H9 (cell line): ENCODE data around the gene ANO9. TPM values are rescaled to one million over a fixed set of nuclear protein-coding genes. Genes with fewer than 3 reads are reported as not detected.

Experiments used
- DNase-seq: peaks from one replicate; pipeline ENCODE4 v3.0.0-alpha.2; 2017
- H2AFZ ChIP-seq: one replicate; pipeline ENCODE4 v1.6.1; 2013; ENCODE audit warnings: mild to moderate bottlenecking, low read length, control low read depth, moderate library complexity
- H2AK5ac ChIP-seq: 2 replicates; pipeline ENCODE4 v1.6.1; 2013; ENCODE audit warnings: low read length, control low read depth, mixed read lengths; ENCODE audit not compliant: insufficient read length
- H2BK120ac ChIP-seq: one replicate; pipeline ENCODE4 v1.6.1; 2013; ENCODE audit warnings: low read depth, mild to moderate bottlenecking, low read length, control low read depth, inconsistent platforms; ENCODE audit not compliant: poor library complexity, severe bottlenecking
- H2BK12ac ChIP-seq: 2 replicates; pipeline ENCODE4 v1.6.1; 2013; ENCODE audit warnings: low read length, control low read depth, mixed read lengths, low read depth; ENCODE audit not compliant: insufficient read length
- H2BK15ac ChIP-seq: 2 replicates; pipeline ENCODE4 v1.6.1; 2013; ENCODE audit warnings: low read depth, low read length, control low read depth
- H2BK20ac ChIP-seq: one replicate; pipeline ENCODE4 v1.6.1; 2013; ENCODE audit warnings: low read depth, mild to moderate bottlenecking, low read length, control low read depth, inconsistent platforms; ENCODE audit not compliant: poor library complexity, severe bottlenecking
- H2BK5ac ChIP-seq: 2 replicates; pipeline ENCODE4 v1.6.1; 2013; ENCODE audit warnings: low read length, control low read depth, mixed read lengths; ENCODE audit not compliant: insufficient read length
- H3K14ac ChIP-seq: 2 replicates; pipeline ENCODE4 v1.6.1; 2013; ENCODE audit warnings: low read length, control low read depth; ENCODE audit not compliant: insufficient read depth
- H3K18ac ChIP-seq: 2 replicates; pipeline ENCODE4 v1.6.1; 2013; ENCODE audit warnings: low read depth, mild to moderate bottlenecking, mixed read lengths, low read length, control low read depth; ENCODE audit not compliant: insufficient read length
- H3K23ac ChIP-seq: 2 replicates; pipeline ENCODE4 v1.6.1; 2013; ENCODE audit warnings: low read length, control low read depth, mixed read lengths, low read depth; ENCODE audit not compliant: insufficient read length
- H3K23me2 ChIP-seq: 2 replicates; pipeline ENCODE4 v1.6.1; 2013; ENCODE audit warnings: low read depth, mild to moderate bottlenecking, mixed read lengths, low read length, control low read depth; ENCODE audit not compliant: insufficient read length, poor library complexity, severe bottlenecking
- H3K27ac ChIP-seq: 2 replicates; pipeline ENCODE4 v1.5.1; 2013; ENCODE audit warnings: low read length, control low read depth, mixed read lengths, low read depth; ENCODE audit not compliant: insufficient read length
- H3K27me3 ChIP-seq: 2 replicates; pipeline ENCODE4 v1.6.1; 2013; ENCODE audit warnings: low read length, control low read depth, inconsistent platforms; ENCODE audit not compliant: insufficient read depth
- H3K4ac ChIP-seq: 2 replicates; pipeline ENCODE4 v1.6.1; 2013; ENCODE audit warnings: low read depth, mild to moderate bottlenecking, control low read depth, inconsistent platforms, low read length, moderate library complexity
- H3K4me1 ChIP-seq: 2 replicates; pipeline ENCODE4 v1.6.1; 2013; ENCODE audit warnings: low read length, control low read depth, inconsistent platforms; ENCODE audit not compliant: insufficient read depth
- H3K4me2 ChIP-seq: 2 replicates; pipeline ENCODE4 v1.6.1; 2013; ENCODE audit warnings: low read length, control low read depth, mixed read lengths; ENCODE audit not compliant: insufficient read length, insufficient read depth
- H3K56ac ChIP-seq: 2 replicates; pipeline ENCODE4 v1.6.1; 2013; ENCODE audit warnings: low read depth, mild to moderate bottlenecking, mixed read lengths, low read length, control low read depth; ENCODE audit not compliant: insufficient read length
- H3K79me1 ChIP-seq: 2 replicates; pipeline ENCODE4 v1.6.1; 2013; ENCODE audit warnings: low read depth, mild to moderate bottlenecking, moderate library complexity, low read length, control low read depth, inconsistent platforms; ENCODE audit not compliant: insufficient read depth, poor library complexity, severe bottlenecking
- H3K79me2 ChIP-seq: 2 replicates; pipeline ENCODE4 v1.6.1; 2013; ENCODE audit warnings: low read length, control low read depth, inconsistent platforms; ENCODE audit not compliant: insufficient read depth
- H3K9ac ChIP-seq: 2 replicates; pipeline ENCODE4 v1.6.1; 2013; ENCODE audit warnings: low read length, control low read depth, mixed read lengths; ENCODE audit not compliant: insufficient read length; ENCODE audit errors: extremely low read depth
- H3K9me3 ChIP-seq: one replicate; pipeline ENCODE4 v1.6.1; 2013; ENCODE audit warnings: low read depth, low read length, inconsistent platforms; ENCODE audit not compliant: control insufficient read depth
- H3T11ph ChIP-seq: one replicate; pipeline ENCODE4 v1.6.1; 2013; ENCODE audit warnings: mild to moderate bottlenecking, low read length, control low read depth, inconsistent platforms
- H4K20me1 ChIP-seq: one replicate; pipeline ENCODE4 v1.6.1; 2013; ENCODE audit not compliant: control insufficient read depth, insufficient read length, insufficient read depth
- H4K5ac ChIP-seq: 2 replicates; pipeline ENCODE4 v1.6.1; 2013; ENCODE audit warnings: low read depth, mild to moderate bottlenecking, mixed read lengths, low read length, control low read depth; ENCODE audit not compliant: insufficient read length
- H4K8ac ChIP-seq: replicated peaks from 2 replicates; pipeline ENCODE4 v1.6.1; 2013; ENCODE audit warnings: low read length, control low read depth, mixed read lengths, low read depth; ENCODE audit not compliant: insufficient read length
- H4K91ac ChIP-seq: 2 replicates; pipeline ENCODE4 v1.6.1; 2013; ENCODE audit warnings: low read depth, mild to moderate bottlenecking, moderate library complexity, mixed read lengths, low read length, control low read depth; ENCODE audit not compliant: insufficient read length
- H3K27ac Mint-ChIP-seq, 3 experiments: 2 replicates in 2 of 3; 3 replicates in 1 of 3; pipeline ENCODE4 v1.8.0; 2020 to 2021; ENCODE audit warnings: mixed read lengths in 3 of 3, mild to moderate bottlenecking in 1 of 3, moderate library complexity in 1 of 3
- H3K27me3 Mint-ChIP-seq: 2 replicates; pipeline ENCODE4 v1.8.0; 2021; ENCODE audit warnings: low read depth, mild to moderate bottlenecking, moderate library complexity, mixed read lengths
- H3K36me3 Mint-ChIP-seq, 3 experiments: 2 replicates in 2 of 3; 3 replicates in 1 of 3; pipeline ENCODE4 v1.8.0; 2020 to 2021; ENCODE audit warnings: low read depth in 3 of 3, mixed read lengths in 3 of 3; ENCODE audit not compliant: insufficient read depth in 1 of 3
- H3K4me1 Mint-ChIP-seq, 2 experiments: 2 replicates each; pipeline ENCODE4 v1.8.0; 2020; ENCODE audit warnings: mixed read lengths in 2 of 2
- H3K4me3 Mint-ChIP-seq, 2 experiments: 2 replicates in 1 of 2; 3 replicates in 1 of 2; pipeline ENCODE4 v1.8.0; 2020 to 2021; ENCODE audit warnings: mild to moderate bottlenecking in 2 of 2, mixed read lengths in 2 of 2, moderate library complexity in 1 of 2
- H3K9me3 Mint-ChIP-seq, 2 experiments: 2 replicates in 1 of 2; 3 replicates in 1 of 2; pipeline ENCODE4 v1.8.0; 2020; ENCODE audit warnings: mild to moderate bottlenecking in 2 of 2, mixed read lengths in 2 of 2, moderate library complexity in 1 of 2
- WGBS: extraction: QIAGEN DNeasy Blood & Tissue Kit; methylation state at CpG from one replicate; pipeline ENCODE4 v1.1.7; 2013; ENCODE audit warnings: missing lambda C conversion rate, low lambda C conversion rate, mixed read lengths; ENCODE audit not compliant: insufficient read length; ENCODE audit errors: extremely low coverage; 5-methylcytosine and 5-hydroxymethylcytosine counted together
- total RNA-seq: library from RNA; stranded (reverse); gene quantifications from 2 replicates; pipeline ENCODE4 v1.2.1, GENCODE V29; 2021
- TF ChIP-seq, protein P1 (sequence below): fragments of 200-600 bp; sonication (generic); conservative IDR thresholded peaks from 3 replicates; pipeline ENCODE4 v1.8.0; 2021; ENCODE audit warnings: antibody characterized with exemption, mild to moderate bottlenecking

The ANO9 gene
- total RNA-seq, 1 experiment from 2014 or later: 13.1 TPM

DNA sequence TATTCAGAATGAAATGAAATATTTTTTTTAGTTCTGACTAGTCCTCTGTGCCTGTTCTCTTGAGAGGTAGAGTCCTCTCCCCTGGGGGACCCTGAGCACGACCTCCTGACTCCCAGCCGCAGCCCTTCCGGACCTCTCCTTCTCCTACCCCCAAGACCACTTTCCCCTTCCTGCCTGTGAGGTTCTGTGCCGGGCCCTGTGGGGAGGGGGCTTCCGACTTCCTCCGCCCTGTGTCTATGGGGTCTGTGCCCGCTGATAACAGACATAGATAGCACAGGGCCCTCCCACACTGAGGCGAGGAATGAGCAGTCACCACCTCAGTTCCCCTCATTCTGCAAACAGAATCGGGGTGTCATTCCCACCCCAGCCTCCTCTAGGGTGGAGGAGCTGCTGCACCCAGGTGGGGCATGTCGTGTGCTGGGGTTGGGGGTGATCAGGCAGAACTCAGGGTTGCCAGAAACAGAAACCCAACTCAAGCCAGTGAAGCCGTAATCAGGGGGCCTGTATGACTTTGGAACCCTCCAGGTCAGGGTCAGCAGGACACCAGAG lies 59.7 kb downstream of the ANO9 start:
- H3T11ph ChIP-seq: no peak overlapping the region
- Mint-ChIP-seq H3K36me3 (peaks cover 25 to 41% (median 31%) of the 10 kb centered on the region in 3 experiments), H3K27ac (peak overlapping the region in 1 of 3 experiments; percentile 54; a peak in 3 of 7 replicates), H3K4me3 (no peak overlapping the region; a peak in 1 of 5 replicates), H3K27me3 (peaks cover 2% of the 10 kb centered on the region), H3K4me1 (peaks cover 0 to 3% of the 10 kb centered on the region in 2 experiments; a peak in 1 of 4 replicates), H3K9me3 (peaks cover 6 to 8% of the 10 kb centered on the region in 2 experiments)
- TF ChIP-seq, protein P1, sequence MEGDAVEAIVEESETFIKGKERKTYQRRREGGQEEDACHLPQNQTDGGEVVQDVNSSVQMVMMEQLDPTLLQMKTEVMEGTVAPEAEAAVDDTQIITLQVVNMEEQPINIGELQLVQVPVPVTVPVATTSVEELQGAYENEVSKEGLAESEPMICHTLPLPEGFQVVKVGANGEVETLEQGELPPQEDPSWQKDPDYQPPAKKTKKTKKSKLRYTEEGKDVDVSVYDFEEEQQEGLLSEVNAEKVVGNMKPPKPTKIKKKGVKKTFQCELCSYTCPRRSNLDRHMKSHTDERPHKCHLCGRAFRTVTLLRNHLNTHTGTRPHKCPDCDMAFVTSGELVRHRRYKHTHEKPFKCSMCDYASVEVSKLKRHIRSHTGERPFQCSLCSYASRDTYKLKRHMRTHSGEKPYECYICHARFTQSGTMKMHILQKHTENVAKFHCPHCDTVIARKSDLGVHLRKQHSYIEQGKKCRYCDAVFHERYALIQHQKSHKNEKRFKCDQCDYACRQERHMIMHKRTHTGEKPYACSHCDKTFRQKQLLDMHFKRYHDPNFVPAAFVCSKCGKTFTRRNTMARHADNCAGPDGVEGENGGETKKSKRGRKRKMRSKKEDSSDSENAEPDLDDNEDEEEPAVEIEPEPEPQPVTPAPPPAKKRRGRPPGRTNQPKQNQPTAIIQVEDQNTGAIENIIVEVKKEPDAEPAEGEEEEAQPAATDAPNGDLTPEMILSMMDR: no peak
- no peak overlapping the region for H2AK5ac ChIP-seq
- H4K91ac ChIP-seq: no peak overlapping the region
- no peak overlapping the region for H3K4ac ChIP-seq
- no peak overlapping the region for H4K8ac ChIP-seq
- no peak overlapping the region for H3K14ac ChIP-seq
- H2BK15ac ChIP-seq: no peak overlapping the region
- no peak for DNase-seq
- no peak overlapping the region for H2BK20ac ChIP-seq
- no peak overlapping the region for H3K23ac ChIP-seq
- H3K9ac ChIP-seq: no peak overlapping the region
- H3K18ac ChIP-seq: no peak overlapping the region
- no peaks in the 10 kb centered on the region for H3K79me2 ChIP-seq
- H3K27ac ChIP-seq: no peak overlapping the region
- no peak overlapping the region for H3K56ac ChIP-seq
- no peaks in the 10 kb centered on the region for H3K23me2 ChIP-seq
- H3K9me3 ChIP-seq: peaks cover 13% of the 10 kb centered on the region
- no peak overlapping the region for H3K4me2 ChIP-seq
- no CpG with 5 or more reads among the region's 11 CpGs for WGBS
- no peaks in the 10 kb centered on the region for H4K20me1 ChIP-seq
- no peaks in the 10 kb centered on the region for H3K27me3 ChIP-seq
- no peak overlapping the region for H2BK5ac ChIP-seq
- no peak overlapping the region for H2AFZ ChIP-seq
- no peak overlapping the region for H2BK120ac ChIP-seq
- H2BK12ac ChIP-seq: no peak overlapping the region
- H3K4me1 ChIP-seq: no peaks in the 10 kb centered on the region
- no peaks in the 10 kb centered on the region for H3K79me1 ChIP-seq
- H4K5ac ChIP-seq: no peak overlapping the region
